Kidney epithelial cell (primary cell): ENCODE measurements around the gene IQCC. TPM values are rescaled to one million over a fixed set of nuclear protein-coding genes. Genes with fewer than 3 reads are reported as not detected.
A peak's percentile ranks its signal among the peaks of the same experiment; 100 is the strongest.

Experiments used
- DNase-seq: peaks from one replicate; pipeline ENCODE4 v3.0.0-alpha.2; 2010; ENCODE audit warnings: low read depth
- H3K27me3 ChIP-seq: 2 replicates; pipeline ENCODE4 v1.6.0; 2011; ENCODE audit warnings: low read length; ENCODE audit not compliant: control insufficient read depth, insufficient read depth
- H3K36me3 ChIP-seq: 2 replicates; pipeline ENCODE4 v1.5.1; 2011; ENCODE audit warnings: low read length; ENCODE audit not compliant: control insufficient read depth, insufficient read depth
- H3K4me3 ChIP-seq: 2 replicates; pipeline ENCODE4 v1.5.1; 2011; ENCODE audit warnings: low read depth, mild to moderate bottlenecking, control low read depth, low read length
- total RNA-seq: library from RNA; depleted of rRNA; stranded (reverse); fragments of >200 nt; gene quantifications from 2 replicates; pipeline ENCODE4 v1.2.3, GENCODE V29; 2015
- TF ChIP-seq, protein P1 (sequence below): IDR thresholded peaks from 2 replicates; pipeline ENCODE4 v1.5.1; 2011; ENCODE audit warnings: mild to moderate bottlenecking, moderate library complexity, low read length, control low read depth, inconsistent platforms; ENCODE audit not compliant: insufficient read depth, poor library complexity, severe bottlenecking

The IQCC gene
- total RNA-seq, 1 donor from 2014 or later: 2.5 TPM

DNA sequence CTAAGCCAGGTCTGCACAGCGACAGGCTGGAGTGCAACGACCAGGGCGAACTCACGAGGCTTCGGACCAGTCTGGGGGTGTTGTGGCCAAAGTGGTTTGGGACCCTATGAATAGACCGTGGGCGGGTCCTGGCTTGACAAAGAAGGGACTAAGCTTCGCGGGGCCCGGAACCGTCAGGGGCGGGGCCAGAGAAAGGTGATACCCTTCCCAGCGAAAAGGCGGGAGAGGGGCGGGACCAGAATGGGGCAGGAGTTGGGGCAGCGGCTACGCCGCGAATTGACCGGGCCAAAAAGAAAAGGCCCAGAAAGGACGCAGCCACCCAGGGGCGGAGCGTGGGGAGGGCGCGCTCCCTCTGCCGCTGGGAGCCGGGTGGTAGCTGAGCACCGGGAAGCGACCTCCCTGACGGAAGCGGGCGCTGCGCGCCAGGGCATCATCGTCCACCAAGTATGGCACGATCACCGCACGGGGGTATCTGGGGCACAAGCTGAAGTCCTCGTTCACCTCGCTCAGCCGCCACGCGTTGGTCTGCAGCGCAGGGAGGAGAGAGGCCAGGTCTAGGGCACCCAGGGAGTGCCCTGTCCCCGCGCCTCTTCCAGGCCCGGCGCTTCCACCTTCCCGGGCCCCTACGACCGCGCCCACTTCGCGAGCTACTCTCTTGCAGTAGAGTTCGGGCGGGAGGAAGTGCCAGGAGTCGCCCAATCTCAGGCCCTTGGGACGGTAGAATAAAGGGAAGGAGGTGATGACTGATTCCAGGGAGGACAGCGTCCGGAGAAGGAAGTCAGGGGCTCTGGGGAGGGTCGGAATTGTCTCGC, 34.9 kb downstream of the IQCC start:
- Histone ChIP-seq H3K27me3 (no peaks in the 10 kb centered on the region), H3K36me3 (no peaks in the 10 kb centered on the region), H3K4me3 (peak overlapping the region; percentile 55)
- DNase-seq: no peak
- TF ChIP-seq, protein P1, sequence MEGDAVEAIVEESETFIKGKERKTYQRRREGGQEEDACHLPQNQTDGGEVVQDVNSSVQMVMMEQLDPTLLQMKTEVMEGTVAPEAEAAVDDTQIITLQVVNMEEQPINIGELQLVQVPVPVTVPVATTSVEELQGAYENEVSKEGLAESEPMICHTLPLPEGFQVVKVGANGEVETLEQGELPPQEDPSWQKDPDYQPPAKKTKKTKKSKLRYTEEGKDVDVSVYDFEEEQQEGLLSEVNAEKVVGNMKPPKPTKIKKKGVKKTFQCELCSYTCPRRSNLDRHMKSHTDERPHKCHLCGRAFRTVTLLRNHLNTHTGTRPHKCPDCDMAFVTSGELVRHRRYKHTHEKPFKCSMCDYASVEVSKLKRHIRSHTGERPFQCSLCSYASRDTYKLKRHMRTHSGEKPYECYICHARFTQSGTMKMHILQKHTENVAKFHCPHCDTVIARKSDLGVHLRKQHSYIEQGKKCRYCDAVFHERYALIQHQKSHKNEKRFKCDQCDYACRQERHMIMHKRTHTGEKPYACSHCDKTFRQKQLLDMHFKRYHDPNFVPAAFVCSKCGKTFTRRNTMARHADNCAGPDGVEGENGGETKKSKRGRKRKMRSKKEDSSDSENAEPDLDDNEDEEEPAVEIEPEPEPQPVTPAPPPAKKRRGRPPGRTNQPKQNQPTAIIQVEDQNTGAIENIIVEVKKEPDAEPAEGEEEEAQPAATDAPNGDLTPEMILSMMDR: peak; percentile 27

DNA sequence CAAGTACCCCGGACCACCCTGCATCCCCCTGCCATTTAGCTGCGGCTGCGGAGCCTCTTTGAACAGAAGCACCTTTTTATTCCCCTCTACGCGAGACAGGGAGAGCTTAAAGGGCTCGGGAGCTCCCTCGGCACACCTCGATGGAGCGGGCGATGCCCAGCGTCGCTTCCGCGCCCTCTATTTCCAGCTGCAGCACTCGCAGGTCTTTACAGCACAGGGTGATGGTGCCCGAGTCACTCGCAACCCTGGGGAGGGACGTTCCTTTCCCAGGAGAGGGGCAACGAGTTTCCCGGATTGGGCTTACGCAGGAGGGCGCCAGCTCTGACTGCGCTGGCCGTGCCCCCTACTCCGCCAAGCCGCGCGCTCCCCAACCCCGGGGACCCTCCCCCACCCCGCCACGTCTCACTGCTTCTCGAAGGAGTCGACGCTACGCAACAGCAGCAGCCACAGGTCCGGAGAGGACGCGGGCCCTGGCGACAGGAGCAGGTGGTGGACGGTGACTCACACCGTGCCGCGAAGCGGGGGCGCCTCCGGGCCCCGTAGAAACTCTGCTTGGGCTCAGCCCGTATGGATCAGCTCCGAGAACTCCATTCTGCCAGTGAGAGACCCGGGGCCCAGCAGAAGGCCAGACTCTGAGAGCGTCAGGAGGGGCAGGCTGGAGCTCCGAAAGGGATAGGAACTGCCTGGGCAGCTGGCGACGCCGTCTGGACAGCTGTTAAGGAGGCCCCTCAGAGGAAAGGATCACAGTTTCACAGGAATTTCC, 35.7 kb downstream of the IQCC start:
- TF ChIP-seq, protein P1: no peak
- no peak for DNase-seq

GRCh38 chr1:32242341-32242851, 36.9 kb downstream of the IQCC start:
- no peaks in the 10 kb centered on the region for H3K27me3 ChIP-seq
- TF ChIP-seq, protein P1: no peak
- H3K4me3 ChIP-seq: no peak overlapping the region
- H3K36me3 ChIP-seq: no peaks in the 10 kb centered on the region
- DNase-seq: no peak

More for the DNA sequence above, 35.7 kb downstream of the IQCC start:
- Histone ChIP-seq H3K4me3 (peak overlapping the region; percentile 55), H3K27me3 (no peaks in the 10 kb centered on the region), H3K36me3 (no peaks in the 10 kb centered on the region)

DNA sequence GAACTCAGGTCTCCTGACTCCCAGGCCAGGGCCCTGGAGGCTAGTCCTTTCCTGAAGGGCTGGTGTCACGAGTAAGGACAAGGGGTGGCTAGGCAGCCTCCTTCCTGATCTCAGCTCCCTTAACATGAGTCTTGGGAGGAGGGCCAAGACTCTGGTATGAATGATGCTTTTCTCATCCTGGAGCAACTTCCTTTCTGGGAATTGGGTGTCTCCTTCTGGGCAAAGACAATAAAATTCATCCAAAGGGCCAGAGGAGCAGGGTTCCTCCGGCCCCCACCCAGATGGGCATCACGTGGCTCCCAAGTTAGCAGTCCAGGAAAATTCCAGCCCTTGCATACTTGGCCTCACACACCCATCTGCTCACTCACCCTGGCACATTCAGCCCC, 41.4 kb downstream of the IQCC start, which contains the start of gene FAM167B:
TSS of gene FAM167B (plus strand) at position 335 of the 386 bp plus-strand sequence. CDS start 200 bp downstream, outside the sequence.
- TF ChIP-seq, protein P1: no peak
- Histone ChIP-seq H3K36me3 (no peaks in the 10 kb centered on the region), H3K27me3 (no peaks in the 10 kb centered on the region), H3K4me3 (no peak within 1 kb of the TSS)
- no peak for DNase-seq

DNA sequence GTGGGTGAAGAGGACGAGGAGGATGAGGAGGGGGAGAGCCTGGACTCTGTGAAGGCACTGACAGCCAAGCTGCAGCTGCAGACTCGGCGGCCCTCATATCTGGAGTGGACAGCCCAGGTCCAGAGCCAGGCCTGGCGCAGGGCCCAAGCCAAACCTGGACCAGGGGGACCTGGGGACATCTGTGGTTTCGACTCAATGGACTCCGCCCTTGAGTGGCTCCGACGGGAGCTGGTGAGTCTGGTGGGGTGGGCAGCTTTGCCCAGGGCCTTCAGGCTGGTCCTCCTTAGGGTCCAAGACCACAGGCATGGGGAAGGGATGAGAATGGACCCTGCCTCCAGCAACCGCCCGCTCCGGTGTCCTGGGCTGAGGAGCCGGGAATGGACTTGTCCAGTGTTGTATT, 42.0 kb downstream of the IQCC start:
- no peak for DNase-seq
- Histone ChIP-seq H3K36me3 (no peaks in the 10 kb centered on the region), H3K4me3 (no peak overlapping the region), H3K27me3 (no peaks in the 10 kb centered on the region)
- TF ChIP-seq, protein P1: no peak
